ENCODE data around the gene CTNS.

CTNS gene

DNA sequence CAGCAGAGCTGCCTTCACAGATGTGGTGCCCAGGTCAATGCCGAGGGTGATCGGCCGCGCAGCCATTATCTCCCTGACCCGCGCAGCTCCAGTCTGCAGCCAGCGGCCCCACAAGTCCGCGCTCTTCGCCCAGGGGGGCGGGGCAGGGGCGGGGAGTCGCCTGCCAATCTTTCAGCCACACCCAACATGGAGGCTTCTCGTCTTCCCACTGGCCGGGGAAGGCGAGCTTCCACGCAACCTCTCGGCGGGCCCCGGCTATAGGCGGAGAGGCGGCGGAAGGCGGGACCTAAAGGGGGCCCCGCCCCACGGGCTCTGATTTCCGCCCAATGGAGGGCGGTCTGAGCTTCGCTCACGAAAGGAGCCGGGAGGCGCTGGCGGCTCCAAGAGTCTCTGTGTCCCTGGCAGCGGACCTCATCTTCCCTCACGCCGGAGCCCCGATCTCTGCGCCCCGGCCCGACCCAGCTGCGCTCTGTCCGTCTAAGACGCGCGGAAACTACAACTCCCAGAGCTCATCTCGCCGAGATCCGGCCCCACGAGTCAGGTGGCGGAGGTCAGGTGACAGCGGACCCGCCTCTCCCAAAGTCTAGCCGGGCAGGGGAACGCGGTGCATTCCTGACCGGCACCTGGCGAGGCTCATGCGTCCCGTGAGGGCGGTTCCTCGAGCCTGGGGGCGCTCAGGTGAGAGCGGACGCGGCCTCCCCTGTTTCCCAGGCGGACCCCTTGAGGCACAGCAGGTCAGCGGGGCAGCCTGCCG lies at the start of gene CTNS, which contains the start of gene SHPK:
Gene CTNS, plus strand, starts transcription at position 607 of the 754 bp plus-strand sequence. CDS start 3,447 bp downstream, outside the sequence.
Gene SHPK, minus strand, starts transcription at position 97 of the 754 bp plus-strand sequence. Its CDS starts 31 bp downstream, at position 66.
- DNase-seq (ENCODE audit: low spot score) = peak; percentile 99

DNA sequence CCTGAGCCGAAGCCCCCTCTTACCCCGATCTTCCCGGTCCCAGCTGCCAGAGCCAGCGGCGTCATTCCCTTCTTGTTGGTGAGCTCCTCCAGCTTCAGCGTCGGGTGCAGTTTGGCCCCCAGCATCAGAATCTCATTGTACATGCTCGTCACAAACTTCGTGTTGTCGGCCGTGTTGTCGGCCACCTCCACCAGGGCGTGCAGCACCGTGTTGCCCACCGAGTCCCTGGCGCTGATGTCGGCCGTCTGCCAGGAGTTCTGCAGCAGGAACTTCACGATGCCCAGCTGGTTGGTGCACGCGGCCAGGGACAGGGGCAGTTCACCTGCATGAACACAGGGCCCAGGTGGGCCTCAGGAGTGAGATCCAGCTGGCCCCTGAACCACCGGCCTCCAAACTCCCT lies 46.8 kb upstream of the CTNS start:
- no peak for DNase-seq (ENCODE audit: low spot score)

DNA sequence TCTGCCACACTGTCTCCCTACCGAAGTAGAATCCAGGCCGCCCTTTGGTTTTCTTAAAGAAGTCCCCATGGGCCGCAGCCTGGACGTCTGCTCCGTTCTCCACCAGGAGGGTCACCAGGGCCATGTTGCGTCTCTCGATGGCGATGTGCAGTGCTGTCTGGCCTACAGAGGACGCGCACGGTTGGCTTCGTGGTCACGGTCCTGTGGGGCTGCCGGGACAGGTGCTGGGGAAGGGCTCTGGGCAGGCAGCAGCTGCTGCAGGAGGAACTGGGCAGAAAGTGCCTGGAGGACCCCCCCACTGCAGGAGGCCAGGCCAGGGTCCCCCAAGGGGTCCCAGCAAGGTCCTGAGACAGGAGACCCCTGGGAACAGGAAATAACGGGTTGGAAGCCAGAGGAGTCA lies 46.3 kb upstream of the CTNS start:
- DNase-seq (ENCODE audit: low spot score) = no peak

DNA sequence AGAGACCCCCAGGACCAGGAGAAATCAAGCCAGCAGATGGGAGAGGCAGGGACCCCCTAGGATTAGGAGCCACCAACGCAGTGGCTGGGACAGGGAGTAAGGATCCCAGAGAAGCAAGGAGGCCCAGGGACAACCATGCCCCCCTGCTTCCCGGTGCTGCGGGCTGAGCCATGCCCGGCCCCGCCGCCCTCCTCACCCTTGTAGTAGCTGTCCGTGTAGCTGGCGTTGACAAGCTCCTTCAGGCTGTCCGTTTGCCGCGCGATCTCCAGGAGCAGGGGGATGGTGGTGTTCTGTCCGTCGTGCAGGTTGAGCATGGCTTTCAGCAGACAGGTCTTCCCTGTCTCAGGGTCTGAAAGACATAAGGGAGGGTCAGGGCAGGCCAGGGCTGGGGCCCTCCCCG lies 45.8 kb upstream of the CTNS start:
- DNase-seq (ENCODE audit: low spot score) = no peak

DNA sequence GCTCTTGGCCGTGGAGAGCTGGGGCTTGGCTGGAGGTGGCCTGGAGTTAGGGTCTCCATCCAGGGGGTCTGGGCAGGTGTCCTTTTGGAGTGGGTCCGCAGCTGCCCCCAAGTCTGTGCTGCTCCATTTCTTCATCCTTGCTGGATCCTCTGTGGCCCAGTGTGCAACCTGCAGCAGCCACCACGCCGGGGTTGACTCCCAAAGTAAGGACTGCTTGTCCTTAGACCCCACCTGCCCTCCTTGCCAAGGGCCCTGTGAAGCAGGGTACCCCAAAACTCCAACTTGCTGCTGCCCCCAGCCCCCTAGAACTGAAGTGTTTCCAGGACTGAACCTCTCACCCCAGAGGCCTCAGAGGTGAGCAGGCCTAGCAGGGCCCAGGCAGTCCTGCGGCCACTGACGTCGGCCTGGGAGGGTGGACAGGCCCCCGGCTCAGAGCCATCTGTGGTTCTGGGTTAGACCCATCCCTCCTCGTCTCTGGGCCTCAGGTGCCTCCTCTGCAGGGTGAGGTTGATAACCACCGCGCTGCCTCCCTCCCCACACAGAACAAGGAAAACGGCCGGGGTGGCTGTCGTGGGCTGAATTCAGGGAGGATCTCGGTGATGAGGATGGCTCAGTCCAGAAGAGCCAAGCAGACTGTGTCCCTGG lies 44.2 kb upstream of the CTNS start:
- no peak for DNase-seq (ENCODE audit: low spot score)

DNA sequence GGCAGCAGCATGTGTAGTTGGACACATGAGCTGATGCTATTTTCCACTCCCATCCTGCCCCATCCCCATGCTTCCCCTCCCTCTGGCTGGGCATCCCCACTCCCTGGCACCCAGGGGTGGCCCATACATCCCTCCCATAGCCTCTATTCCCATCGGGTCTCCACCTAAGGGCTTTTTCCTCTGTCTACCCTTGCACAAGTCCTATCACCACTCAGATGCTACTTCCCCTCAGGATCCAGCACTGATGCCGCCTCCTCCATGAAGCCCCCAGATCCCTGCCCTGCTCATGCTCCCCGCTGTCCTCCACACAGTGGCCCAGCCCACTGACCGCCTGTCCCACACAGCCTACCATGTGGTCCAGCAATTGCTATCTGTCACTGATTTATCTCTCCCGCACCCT lies 43.2 kb upstream of the CTNS start:
- no peak for DNase-seq (ENCODE audit: low spot score)

DNA sequence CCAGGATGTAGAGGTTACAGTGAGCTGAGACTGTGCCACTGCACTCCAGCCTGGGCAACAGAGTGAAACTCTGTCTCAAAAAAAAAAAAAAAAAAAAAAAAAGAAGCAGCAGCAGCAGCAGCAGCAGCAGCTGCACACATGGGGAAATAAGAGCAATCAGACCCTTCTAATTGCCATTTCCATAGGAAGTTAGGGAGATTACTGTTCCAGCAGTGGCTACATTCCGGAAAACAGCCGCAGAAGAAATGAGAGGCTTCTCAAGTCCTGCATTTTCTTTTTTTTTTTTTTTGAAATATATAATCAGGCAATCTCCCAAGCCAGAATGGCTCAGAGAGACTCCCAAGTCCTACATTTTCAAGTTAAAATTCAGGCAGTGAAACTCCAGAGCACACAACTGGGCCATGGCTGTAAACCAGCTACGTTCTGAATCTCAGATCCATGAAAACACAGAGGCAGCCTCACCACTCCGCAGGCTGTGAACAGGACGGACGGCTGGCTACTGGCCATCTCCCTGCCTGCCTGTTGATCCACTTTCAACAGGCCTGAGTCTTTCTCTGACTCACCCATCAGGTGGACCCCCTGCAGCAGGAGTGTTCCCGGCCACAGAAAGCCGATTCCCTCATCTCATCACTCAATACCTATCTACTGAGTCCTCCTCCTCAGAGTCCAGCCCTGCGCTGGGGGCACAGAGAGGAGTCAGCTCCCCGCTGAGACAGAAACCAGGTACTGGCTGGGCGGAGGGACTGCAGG lies 42.3 kb upstream of the CTNS start:
- DNase-seq (ENCODE audit: low spot score) = no peak

DNA sequence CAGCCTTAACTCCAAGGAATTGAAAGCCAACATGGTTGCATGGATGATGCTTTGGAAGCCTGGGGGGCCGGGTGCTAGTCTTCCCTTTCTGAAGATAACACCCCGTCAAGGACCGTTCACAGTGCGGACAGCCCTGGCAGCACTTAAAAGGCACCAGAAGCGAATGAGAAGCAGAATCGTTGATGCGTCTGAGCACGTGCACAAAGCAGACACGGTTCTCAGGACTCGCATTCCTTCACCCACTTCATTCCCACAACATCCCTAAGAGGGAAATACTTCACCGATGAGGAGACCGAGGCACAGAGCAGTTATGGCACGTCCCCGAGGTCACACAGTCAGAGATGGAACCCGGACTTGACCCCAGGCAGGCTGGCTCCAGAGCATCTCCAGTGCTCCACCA lies 41.6 kb upstream of the CTNS start:
- DNase-seq (ENCODE audit: low spot score) = no peak

DNA sequence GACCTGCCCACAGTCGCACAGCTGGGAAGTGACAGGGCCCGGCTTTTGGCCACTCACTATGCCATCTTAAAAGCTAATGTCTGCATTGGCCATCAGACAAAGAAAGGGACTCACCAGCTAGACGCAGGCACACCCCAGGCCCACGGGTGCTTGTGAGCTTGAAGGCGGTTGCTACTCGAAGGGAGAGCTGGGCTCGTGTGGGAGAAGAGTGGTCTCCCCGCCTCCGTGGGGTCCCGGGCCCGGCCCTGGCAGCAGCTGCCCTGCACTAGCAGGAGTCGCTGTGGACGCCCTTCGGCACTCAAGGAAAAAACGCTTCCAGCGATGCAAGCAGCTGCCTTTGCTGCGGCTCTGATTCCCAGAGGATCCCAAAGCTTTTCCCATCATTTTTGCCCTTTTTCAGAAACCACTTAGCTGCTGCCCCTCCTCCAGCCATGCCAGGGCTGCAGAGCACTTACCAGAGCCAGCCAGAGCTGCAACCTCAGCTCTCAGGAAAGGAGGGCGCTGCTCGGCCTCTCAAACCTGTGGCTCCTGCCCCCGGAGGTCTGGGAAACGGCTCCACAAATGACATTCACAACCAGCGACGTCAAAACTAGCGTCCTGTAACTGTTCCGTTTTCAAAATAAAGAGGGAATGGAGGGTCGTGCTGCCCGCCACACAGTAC lies 39.6 kb upstream of the CTNS start:
- DNase-seq (ENCODE audit: low spot score) = no peak

DNA sequence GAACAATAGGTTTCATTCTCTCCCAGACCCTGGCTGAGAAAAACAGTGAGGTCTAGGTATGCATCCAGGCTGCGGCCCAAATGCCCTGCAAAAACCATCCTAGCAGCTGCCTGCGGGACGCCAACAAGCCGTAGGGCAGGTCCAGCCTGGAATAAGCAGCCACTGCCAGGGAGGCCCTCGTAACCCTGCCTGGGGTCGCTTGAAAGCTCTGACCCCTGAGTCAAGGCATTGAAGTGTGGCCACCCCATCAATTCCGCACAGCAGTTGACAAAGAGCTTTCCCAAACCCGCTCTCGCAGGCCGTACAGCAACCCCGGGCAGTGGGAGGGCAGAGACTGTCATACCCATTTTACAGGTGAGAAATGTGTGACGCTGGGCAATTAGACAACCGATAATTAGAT lies 38.5 kb upstream of the CTNS start:
- no peak for DNase-seq (ENCODE audit: low spot score)

DNA sequence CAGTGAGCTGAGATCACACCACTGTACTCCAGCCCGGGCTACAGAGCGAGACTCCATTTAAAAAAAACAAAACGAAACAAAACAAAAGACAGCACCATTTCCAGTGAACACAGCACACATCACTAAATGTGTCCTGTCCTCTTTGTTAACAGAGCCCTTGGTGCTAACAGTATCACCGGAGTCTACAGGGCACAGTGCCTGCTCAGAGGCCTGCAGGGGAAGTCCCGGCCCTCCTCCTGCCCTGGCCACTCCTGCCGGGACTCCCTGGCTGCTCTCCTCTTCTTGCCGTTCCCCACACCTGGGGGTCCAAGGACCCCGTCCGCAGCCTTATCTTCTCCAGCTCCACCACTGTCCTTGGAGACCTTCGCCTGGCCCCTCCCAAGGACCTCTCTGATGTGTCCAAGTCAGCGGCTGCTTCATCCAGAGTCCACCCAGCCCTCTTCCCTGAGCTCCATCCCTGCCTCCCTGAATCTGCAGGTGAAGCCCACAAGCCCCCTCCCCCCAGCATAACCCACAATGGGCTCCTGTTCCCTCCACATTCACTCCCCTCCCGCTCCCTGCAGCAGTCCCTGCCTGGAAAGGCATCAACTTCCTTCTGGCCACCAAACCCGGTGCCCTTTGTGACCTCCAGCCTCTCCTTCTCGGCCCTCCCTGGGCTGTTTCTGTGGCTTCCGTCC lies 35.9 kb upstream of the CTNS start:
- DNase-seq (ENCODE audit: low spot score) = no peak

DNA sequence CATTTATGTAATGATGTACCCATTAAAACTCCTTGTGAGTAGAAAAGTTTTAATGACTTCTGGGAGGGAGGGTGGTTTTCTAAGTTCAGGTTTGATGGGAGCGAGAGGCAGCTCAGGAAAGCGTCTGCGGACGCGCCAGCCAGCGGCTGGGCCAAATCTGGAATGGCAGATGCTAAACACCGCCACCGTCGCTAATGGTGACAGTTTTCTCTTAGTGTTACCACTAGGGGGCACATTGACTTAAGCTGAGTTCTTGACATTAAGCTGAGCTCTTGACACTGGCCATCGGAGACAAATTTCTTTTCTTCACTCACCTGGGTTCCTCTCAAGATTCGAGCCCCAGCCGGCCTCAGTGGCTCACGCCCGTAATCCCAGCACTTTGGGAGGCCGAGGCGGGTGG lies 34.1 kb upstream of the CTNS start:
- DNase-seq (ENCODE audit: low spot score) = no peak

DNA sequence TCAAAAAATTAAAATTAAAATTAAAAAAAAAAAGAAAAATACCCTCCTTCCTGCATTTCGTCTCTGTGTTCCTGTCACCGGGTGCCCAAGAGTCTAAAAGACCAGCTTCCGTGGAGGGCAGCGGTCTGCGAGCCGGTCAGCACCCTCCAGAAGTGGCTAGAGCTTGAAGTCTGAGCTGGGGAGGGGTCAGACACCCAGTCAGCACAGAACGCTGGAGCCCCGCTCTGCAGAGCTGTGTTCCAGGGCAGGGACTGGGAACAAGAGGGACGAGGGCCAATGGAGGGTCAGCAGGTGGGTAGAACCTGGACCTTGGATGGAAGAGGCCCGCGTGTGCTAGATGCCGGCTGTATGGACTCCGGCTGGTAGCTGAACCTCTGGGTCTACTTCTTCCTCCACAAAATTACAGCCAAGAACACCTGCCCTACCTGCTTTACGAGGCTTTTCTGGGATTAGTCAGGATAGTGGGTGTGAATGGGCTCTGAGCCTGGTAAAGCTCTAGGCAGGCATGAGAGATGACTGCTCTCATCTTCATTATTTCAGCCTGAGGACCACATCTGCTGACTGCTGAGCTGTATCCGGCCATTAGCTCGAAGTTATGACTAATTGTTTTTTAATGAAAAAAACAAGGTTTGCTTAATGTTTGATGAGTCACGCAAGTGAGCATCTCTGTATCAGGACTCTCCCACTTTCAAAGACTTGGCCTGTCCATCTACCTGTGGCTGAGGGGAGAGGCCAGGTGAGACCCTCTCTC lies 33.3 kb upstream of the CTNS start:
- DNase-seq (ENCODE audit: low spot score) = peak; percentile 68

DNA sequence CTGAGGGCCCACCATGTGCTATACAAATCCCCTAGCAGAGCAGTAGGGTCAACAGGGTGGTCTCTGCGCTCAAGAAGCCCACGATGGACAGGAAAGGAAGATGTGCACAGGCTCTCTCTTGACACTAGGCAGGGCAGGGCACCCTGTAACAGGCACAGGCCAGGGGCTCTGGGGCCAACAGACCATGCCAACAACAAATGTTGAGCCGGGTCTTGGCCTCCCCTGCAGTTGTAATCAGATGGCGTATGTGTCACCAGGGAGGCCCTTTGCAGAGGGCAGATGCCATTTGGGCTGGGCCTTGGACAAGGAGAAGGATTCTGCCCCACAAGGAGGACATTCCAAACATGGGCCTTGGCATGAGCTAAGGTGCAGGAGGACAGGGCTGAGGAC lies 32.7 kb upstream of the CTNS start:
- no peak for DNase-seq (ENCODE audit: low spot score)

DNA sequence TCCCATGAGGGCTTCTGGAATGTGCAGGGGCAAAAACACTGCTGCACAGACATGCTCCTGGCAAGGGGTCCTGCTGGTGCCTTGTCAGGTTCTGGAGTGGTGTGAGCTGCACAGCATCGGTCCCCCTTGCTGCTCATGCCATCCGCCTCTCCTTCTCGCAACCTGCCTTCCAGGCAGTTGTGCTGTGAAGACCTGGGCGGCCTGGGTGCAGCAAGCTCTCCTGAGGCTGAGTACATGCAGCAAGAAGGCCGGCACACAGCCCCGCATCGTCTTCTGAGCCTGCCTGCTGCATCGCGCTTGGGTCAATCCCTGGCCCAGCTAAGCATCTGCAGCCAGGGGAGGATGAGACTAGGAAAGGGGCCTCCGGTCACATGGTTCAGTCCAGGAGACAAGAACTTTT lies 26.9 kb upstream of the CTNS start:
- no peak for DNase-seq (ENCODE audit: low spot score)

DNA sequence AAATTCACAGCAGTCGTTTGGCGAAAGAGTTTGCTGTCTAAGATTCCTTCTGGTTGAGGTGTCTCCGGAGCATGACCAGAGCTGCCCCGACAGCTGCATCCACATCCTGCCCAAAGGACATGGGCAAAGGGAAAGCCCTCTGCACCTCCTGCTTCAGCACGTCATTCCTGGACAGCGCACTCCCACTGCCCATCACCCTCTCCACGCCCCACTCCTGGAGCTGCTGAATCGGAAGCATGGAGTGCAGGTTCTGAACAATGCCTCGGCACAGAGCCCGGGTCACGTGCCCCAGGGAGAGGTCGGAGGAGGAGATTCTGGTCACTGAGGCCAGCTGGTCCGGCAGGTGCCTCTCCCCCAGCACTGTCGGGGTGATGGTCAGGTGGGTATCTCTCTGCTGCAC lies 26.0 kb upstream of the CTNS start:
- DNase-seq (ENCODE audit: low spot score) = no peak

DNA sequence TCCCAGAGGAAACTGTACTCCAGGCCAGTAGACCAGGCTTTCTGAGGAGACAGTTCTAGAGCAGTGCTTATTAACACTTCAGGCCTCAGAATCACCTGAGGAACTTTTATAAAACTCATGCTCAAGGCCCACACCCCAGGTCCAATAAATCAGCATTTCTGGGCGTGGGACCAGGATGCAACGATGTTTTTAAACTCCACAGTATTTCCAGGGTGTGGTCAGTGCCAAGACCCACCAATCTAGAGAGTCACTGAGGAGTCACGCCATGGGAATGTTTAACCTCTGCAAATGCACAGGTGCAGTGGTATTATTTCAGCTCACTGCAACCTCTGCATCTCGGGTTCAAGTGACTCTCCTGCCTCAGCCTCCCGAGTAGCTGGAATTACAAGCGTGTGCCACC lies 23.4 kb upstream of the CTNS start:
- no peak for DNase-seq (ENCODE audit: low spot score)

DNA sequence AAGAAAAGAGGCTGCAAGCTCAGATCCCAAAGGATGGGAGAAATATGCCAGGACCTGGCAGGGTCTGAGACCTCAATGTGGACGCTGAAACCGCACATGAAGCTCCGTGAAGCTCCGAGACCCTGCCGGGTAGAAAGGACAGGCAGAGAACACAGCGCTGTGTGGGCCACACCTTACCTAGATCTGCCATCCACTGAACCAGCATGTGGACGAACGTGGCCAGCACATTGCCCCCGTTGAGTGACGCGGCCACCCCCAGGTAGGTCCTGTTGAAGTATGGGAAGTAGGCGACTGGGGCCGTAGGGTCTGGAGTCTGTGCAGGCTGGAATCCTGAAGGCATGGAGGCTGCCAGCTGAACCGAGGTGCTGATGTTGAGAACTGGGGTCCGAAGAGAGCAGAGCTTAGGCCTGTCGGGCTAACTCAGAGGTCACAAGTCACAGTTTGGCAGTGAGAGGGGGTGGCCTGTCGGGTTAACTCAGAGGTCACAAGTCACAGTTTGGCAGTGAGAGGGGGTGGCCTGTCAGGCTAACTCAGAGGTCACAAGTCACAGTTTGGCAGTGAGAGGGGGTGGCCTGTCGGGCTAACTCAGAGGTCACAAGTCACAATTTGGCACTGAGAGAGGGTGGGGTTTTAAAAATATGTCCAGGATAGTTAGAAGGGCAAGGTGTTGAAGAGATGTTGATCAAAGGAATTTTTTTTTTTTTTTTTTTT lies 21.2 kb upstream of the CTNS start:
- no peak for DNase-seq (ENCODE audit: low spot score)

DNA sequence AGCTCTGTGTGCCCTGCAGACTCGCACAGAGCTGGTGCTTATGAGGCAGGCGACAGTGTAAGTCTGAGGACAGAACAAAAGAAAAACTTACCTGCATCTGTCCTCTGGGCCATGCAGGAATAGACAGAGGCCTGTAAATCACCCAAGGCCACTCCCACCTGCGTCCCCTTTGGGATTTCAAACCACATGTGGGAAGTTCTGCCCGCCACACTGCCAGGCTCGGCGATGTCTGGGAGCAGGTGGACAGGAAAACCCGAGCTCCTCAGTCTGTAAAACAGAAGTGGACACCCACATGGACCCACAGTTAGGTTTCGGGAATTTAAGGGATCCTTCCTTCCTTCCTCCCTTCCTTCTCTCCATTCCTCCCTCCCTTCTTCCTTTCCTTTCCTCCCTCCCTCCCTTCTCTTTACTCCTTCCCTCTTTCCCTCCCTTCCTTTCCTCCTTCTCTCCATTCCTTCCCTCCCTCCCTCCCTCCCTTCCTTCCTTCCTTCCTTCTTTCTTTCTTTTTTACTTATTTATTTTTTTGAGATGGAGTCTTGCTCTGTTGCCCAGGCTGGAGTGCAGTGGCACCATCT lies 15.3 kb upstream of the CTNS start:
- DNase-seq (ENCODE audit: low spot score) = no peak

DNA sequence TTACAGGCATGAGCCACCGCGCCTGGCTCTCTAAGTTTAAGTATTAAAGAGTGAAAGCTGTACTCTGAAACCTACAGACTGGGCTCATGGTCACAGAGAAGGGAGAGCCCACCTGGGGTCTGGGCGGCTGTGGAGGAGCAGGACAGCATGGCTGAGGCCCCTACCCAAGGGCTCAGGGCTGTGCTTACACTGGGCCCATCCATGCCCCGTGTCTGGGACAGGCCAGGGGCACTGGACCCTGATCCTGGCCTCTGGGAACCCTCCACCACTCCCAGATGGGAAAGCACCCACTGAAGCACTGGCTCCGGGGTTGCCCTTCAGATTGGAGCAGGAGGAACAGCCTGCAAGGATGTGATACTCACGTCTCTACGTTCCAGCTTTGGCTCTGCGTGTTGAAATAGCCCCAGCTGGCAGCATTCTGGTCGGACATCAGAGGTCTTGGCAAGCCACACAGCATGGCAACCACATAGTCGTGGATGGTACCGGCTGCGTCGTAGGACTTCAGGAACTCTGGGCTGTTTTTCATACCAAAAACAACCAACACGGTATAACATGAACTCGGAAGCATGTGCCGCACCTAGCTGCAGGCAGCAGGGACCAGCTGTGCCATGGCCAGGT lies 13.5 kb upstream of the CTNS start:
- no peak for DNase-seq (ENCODE audit: low spot score)
